SK-N-SH (cell line): ENCODE data around the gene ANKAR. TPM values are rescaled to one million over a fixed set of nuclear protein-coding genes. Genes with fewer than 3 reads are reported as not detected.

Experiments used
- CTCF ChIA-PET: fragments of 300-600, 350-600 bp; formaldehyde crosslinking; extraction: SDS; loops from one replicate; lab custom pipeline; 2021; lab: Yijun Ruan, JAX
- POLR2A ChIA-PET: fragments of 350-600 bp; sonication (Branson Sonifier 250); formaldehyde crosslinking; extraction: SDS; loops from one replicate; lab custom pipeline; 2020; ENCODE audit warnings: antibody characterized with exemption, inconsistent platforms; lab: Yijun Ruan, JAX
- DNase-seq: peaks from one replicate; pipeline ENCODE4 v3.0.0; 2012
- H2AFZ ChIP-seq: fragments of 200-600 bp; sonication (generic); 2 replicates; pipeline ENCODE4 v1.8.1; 2016; ENCODE audit warnings: antibody characterized with exemption, mild to moderate bottlenecking, low read depth
- H3F3A ChIP-seq: fragments of 200-600 bp; sonication (generic); replicated peaks from 2 replicates; pipeline ENCODE3; 2016; ENCODE audit warnings: antibody characterized with exemption, mild to moderate bottlenecking; ENCODE audit not compliant: insufficient read depth
- H3K27ac ChIP-seq, 2 experiments: fragments of 200-500 bp in 1 of 2; fragments of 200-600 bp in 1 of 2; sonication (Bioruptor generic) in 1 of 2; sonication (generic), shearing (Covaris generic) in 1 of 2; 2 replicates each; pipeline versions ENCODE4 v1.5.1 to v1.6.1; 2014 to 2016; ENCODE audit warnings: low read depth in 2 of 2, inconsistent platforms in 1 of 2, low read length in 1 of 2, mild to moderate bottlenecking in 1 of 2, mixed read lengths in 1 of 2
- H3K27me3 ChIP-seq: fragments of 200-600 bp; sonication (generic), shearing (Covaris generic); 2 replicates; pipeline ENCODE4 v1.6.1; 2016; ENCODE audit warnings: mixed run types; ENCODE audit not compliant: insufficient read depth
- H3K36me3 ChIP-seq, 2 experiments: fragments of 200-500 bp in 1 of 2; fragments of 200-600 bp in 1 of 2; sonication (Bioruptor generic) in 1 of 2; sonication (generic) in 1 of 2; replicated peaks in 1 of 2; 2 replicates each; pipeline versions ENCODE3 to v1.5.1; 2014 to 2016; ENCODE audit warnings: low read length in 1 of 2, mild to moderate bottlenecking in 1 of 2; ENCODE audit not compliant: insufficient read depth in 2 of 2, control insufficient read depth in 1 of 2
- H3K4me1 ChIP-seq, 2 experiments: fragments of 200-500 bp in 1 of 2; fragments of 200-600 bp in 1 of 2; sonication (Bioruptor generic) in 1 of 2; sonication (generic), shearing (Covaris generic) in 1 of 2; 2 replicates each; pipeline versions ENCODE4 v1.5.1 to v1.6.1; 2014 to 2016; ENCODE audit warnings: low read depth in 1 of 2, low read length in 1 of 2, mixed run types in 1 of 2; ENCODE audit not compliant: insufficient read depth in 2 of 2, control insufficient read depth in 1 of 2
- H3K4me2 ChIP-seq: fragments of 200-600 bp; sonication (generic), shearing (Covaris generic); 2 replicates; pipeline ENCODE4 v1.6.1; 2017; ENCODE audit warnings: mixed run types
- H3K4me3 ChIP-seq, 2 experiments: fragments of 200-500 bp in 1 of 2; fragments of 200-600 bp in 1 of 2; sonication (Bioruptor generic) in 1 of 2; sonication (generic), shearing (Covaris generic) in 1 of 2; 2 replicates each; pipeline versions ENCODE4 v1.5.1 to v1.8.1; 2014 to 2016; ENCODE audit warnings: low read depth in 2 of 2, inconsistent platforms in 1 of 2, low read length in 1 of 2, mild to moderate bottlenecking in 1 of 2, mixed read lengths in 1 of 2, moderate library complexity in 1 of 2
- H3K79me2 ChIP-seq: fragments of 200-600 bp; sonication (generic); 2 replicates; pipeline ENCODE4 v1.8.1; 2017; ENCODE audit warnings: mild to moderate bottlenecking; ENCODE audit not compliant: insufficient read depth
- H3K9ac ChIP-seq: fragments of 200-600 bp; sonication (generic); 2 replicates; pipeline ENCODE4 v1.6.1; 2017; ENCODE audit warnings: mixed run types
- H3K9me2 ChIP-seq: fragments of 200-600 bp; sonication (generic); 2 replicates; pipeline ENCODE4 v1.6.1; 2017; ENCODE audit warnings: mixed run types
- H3K9me3 ChIP-seq: fragments of 200-600 bp; sonication (generic); 2 replicates; pipeline ENCODE4 v1.6.1; 2017; ENCODE audit warnings: mixed run types, mild to moderate bottlenecking, moderate library complexity
- H4K20me1 ChIP-seq: fragments of 200-600 bp; sonication (generic); 2 replicates; pipeline ENCODE4 v1.6.1; 2017; ENCODE audit warnings: mild to moderate bottlenecking, mixed run types; ENCODE audit not compliant: insufficient read depth
- EZH2phosphoT487 ChIP-seq: fragments of 200-600 bp; sonication (generic); IDR thresholded peaks from 2 replicates; pipeline ENCODE4 v1.6.1; 2017; ENCODE audit warnings: low read depth, mixed run types, mild to moderate bottlenecking, antibody characterized with exemption, moderate library complexity, borderline replicate concordance
- FOXJ3 ChIP-seq: sonication (generic); formaldehyde crosslinking; IDR thresholded peaks from 2 replicates; pipeline ENCODE4 v1.5.1; 2020; ENCODE audit warnings: mild to moderate bottlenecking, missing genetic modification reagents
- FOXM1 ChIP-seq: IDR thresholded peaks from 2 replicates; pipeline ENCODE4 v1.4.0; 2012; ENCODE audit warnings: low read depth, mild to moderate bottlenecking
- JUND ChIP-seq: IDR thresholded peaks from 2 replicates; pipeline ENCODE4 v1.4.0; 2012
- MEF2A ChIP-seq: IDR thresholded peaks from 2 replicates; pipeline ENCODE4 v1.4.0; 2012; ENCODE audit warnings: low read depth, borderline replicate concordance
- MXI1 ChIP-seq: IDR thresholded peaks from 2 replicates; pipeline ENCODE4 v1.6.1; 2012; ENCODE audit warnings: mild to moderate bottlenecking, low read depth, low read length, improper control_type of control experiment
- POLR2AphosphoS5 ChIP-seq: IDR thresholded peaks from 2 replicates; pipeline ENCODE4 v1.6.1; 2012; ENCODE audit warnings: low read depth, low read length
- RAD21 ChIP-seq: IDR thresholded peaks from 2 replicates; pipeline ENCODE4 v1.6.1; 2012; ENCODE audit warnings: mild to moderate bottlenecking, low read length
- RFX5 ChIP-seq: IDR thresholded peaks from 2 replicates; pipeline ENCODE4 v1.6.1; 2012; ENCODE audit warnings: mild to moderate bottlenecking, improper control_type of control experiment, low read length
- SMC3 ChIP-seq: IDR thresholded peaks from 2 replicates; pipeline ENCODE4 v1.6.1; 2012; ENCODE audit warnings: low read depth, low read length, improper control_type of control experiment
- WGBS: methylation state at CpG from one replicate; pipeline ENCODE4 v1.1.6; 2017; ENCODE audit warnings: low lambda C conversion rate; 5-methylcytosine and 5-hydroxymethylcytosine counted together
- polyA plus RNA-seq, 3 experiments: library from polyadenylated mRNA; depleted of rRNA; stranded (reverse); fragments of >200 nt; gene quantifications; 2 replicates each; pipeline ENCODE4 v1.2.3, GENCODE V29; 2012
- TF ChIP-seq, protein P1 (sequence below): IDR thresholded peaks from 2 replicates; pipeline ENCODE4 v1.4.0; 2012; ENCODE audit warnings: low read depth
- TF ChIP-seq, protein P2 (sequence below): fragments of 150-350 bp; IDR thresholded peaks from 2 replicates; pipeline ENCODE4 v1.6.1; 2016; ENCODE audit warnings: mild to moderate bottlenecking, low read depth, low read length
- TF ChIP-seq, protein P3 (sequence below): IDR thresholded peaks from 2 replicates; pipeline ENCODE4 v1.4.0; 2012; ENCODE audit warnings: low read depth, borderline replicate concordance
- TF ChIP-seq, protein P4 (sequence below): IDR thresholded peaks from 2 replicates; pipeline ENCODE4; 2012

Gene ANKAR
- polyA plus RNA-seq, 1 of the 3 experiments (the other 2 are of a cell fraction) = 1.6 TPM

DNA sequence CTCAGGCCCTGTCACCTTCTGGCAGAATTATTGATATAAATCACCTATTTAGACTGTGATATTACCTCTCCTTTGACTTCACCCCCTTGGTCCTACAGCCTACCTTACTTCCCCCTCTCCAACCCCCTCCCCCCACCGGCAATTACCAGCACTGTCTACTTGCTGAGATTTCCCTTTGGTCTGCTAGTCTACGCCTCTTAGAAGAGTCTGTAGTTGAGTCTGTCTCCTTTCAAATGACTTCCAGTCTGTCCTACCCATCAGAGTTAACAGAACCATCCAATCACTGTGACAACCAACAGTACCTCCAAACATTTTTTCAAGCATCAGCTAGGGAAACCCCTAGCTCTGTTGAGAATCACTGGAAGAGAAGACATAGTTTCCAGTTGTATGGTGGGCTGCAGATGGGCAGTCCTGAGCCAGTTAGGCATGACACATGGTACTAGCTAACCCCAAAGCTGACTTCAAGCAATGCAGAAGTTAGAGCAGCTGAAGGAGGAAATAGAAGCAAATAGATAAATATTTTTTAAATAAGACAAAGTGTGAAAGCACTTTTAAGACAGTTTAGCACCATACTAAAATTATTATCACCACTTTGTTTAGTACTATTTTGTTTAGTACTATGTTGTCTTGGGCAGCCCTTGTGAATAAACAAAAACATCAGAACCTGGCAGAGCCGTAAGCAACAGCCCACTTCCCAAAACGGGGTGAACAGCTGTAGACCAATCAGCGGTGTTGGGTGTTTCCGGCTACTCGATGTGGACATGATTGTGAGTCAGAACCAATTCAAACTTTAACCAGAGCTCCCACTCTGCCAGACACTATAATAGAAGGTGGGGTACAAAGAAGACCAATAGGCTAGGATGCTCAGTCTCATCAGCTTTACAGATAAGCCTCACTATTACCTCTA is 15.9 kb upstream of the ANKAR start:
- Histone ChIP-seq H3K9me2 (no peaks in the 10 kb centered on the region), H4K20me1 (no peaks in the 10 kb centered on the region), H3K27ac (no peak overlapping the region), H3K9ac (no peak overlapping the region), H3F3A (no peaks in the 10 kb centered on the region), H3K4me3 (no peak overlapping the region), H3K79me2 (peaks cover 22% of the 10 kb centered on the region), H3K9me3 (no peaks in the 10 kb centered on the region), H2AFZ (no peak overlapping the region), H3K4me2 (no peak overlapping the region), H3K4me1 (peaks cover 0 to 6% of the 10 kb centered on the region in 2 experiments; a peak in 2 of 4 replicates), H3K27me3 (no peaks in the 10 kb centered on the region), H3K36me3 (peaks cover under 1% of the 10 kb centered on the region in 2 experiments)
- TF ChIP-seq, protein P1, sequence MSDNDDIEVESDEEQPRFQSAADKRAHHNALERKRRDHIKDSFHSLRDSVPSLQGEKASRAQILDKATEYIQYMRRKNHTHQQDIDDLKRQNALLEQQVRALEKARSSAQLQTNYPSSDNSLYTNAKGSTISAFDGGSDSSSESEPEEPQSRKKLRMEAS = no peak
- TF ChIP-seq MEF2A = no peak
- TF ChIP-seq RAD21 = no peak
- POLR2A ChIA-PET = no interaction called here
- no peak for DNase-seq
- CTCF ChIA-PET = interaction anchor here (0.6 to 4.9 kb wide), 7 partner anchors 15 to 530 kb away, joined by 3 to 60 read pairs (median 4); partner anchors contain the start of gene OSGEPL1
- 58% methylated on average over 7 of the region's 7 CpGs for WGBS

- WGBS = 24% methylated on average over 2 of the region's 2 CpGs
- POLR2A ChIA-PET = no interaction called here
- H3K9me2 ChIP-seq = no peaks in the 10 kb centered on the region
- peaks cover 7 to 11% of the 10 kb centered on the region in 2 experiments for H3K36me3 ChIP-seq
- no peaks in the 10 kb centered on the region for H4K20me1 ChIP-seq
- H3F3A ChIP-seq = no peaks in the 10 kb centered on the region
- H3K79me2 ChIP-seq = peaks cover 34% of the 10 kb centered on the region
- peaks cover 0 to 6% of the 10 kb centered on the region in 2 experiments; a peak in 3 of 4 replicates for H3K4me1 ChIP-seq
- no peak for TF ChIP-seq EZH2phosphoT487
- TF ChIP-seq, protein P2, sequence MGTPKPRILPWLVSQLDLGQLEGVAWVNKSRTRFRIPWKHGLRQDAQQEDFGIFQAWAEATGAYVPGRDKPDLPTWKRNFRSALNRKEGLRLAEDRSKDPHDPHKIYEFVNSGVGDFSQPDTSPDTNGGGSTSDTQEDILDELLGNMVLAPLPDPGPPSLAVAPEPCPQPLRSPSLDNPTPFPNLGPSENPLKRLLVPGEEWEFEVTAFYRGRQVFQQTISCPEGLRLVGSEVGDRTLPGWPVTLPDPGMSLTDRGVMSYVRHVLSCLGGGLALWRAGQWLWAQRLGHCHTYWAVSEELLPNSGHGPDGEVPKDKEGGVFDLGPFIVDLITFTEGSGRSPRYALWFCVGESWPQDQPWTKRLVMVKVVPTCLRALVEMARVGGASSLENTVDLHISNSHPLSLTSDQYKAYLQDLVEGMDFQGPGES = no peak
- TF ChIP-seq, protein P3, sequence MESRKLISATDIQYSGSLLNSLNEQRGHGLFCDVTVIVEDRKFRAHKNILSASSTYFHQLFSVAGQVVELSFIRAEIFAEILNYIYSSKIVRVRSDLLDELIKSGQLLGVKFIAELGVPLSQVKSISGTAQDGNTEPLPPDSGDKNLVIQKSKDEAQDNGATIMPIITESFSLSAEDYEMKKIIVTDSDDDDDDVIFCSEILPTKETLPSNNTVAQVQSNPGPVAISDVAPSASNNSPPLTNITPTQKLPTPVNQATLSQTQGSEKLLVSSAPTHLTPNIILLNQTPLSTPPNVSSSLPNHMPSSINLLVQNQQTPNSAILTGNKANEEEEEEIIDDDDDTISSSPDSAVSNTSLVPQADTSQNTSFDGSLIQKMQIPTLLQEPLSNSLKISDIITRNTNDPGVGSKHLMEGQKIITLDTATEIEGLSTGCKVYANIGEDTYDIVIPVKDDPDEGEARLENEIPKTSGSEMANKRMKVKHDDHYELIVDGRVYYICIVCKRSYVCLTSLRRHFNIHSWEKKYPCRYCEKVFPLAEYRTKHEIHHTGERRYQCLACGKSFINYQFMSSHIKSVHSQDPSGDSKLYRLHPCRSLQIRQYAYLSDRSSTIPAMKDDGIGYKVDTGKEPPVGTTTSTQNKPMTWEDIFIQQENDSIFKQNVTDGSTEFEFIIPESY = no peak
- TF ChIP-seq MXI1 = no peak
- TF ChIP-seq, protein P4, sequence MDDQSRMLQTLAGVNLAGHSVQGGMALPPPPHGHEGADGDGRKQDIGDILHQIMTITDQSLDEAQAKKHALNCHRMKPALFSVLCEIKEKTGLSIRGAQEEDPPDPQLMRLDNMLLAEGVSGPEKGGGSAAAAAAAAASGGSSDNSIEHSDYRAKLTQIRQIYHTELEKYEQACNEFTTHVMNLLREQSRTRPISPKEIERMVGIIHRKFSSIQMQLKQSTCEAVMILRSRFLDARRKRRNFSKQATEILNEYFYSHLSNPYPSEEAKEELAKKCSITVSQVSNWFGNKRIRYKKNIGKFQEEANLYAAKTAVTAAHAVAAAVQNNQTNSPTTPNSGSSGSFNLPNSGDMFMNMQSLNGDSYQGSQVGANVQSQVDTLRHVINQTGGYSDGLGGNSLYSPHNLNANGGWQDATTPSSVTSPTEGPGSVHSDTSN = no peak
- no peak for TF ChIP-seq FOXM1
- TF ChIP-seq, protein P1 = no peak
- TF ChIP-seq MEF2A = no peak
- no peak for TF ChIP-seq FOXJ3 (CRISPR knock-in tag)
- no peak for TF ChIP-seq POLR2AphosphoS5
- TF ChIP-seq JUND = no peak
- TF ChIP-seq SMC3 = no peak
- TF ChIP-seq RFX5 = no peak
- TF ChIP-seq, all 33 proteins: peak for 0
- H3K4me2 ChIP-seq = no peak overlapping the region
- H3K9me3 ChIP-seq = no peaks in the 10 kb centered on the region
- H2AFZ ChIP-seq = peak overlapping the region; percentile 54; the same call in 1 of the 2 replicates
- CTCF ChIA-PET = interaction anchor here (0.6 to 6.5 kb wide), 10 partner anchors 9 to 529 kb away, joined by 3 to 99 read pairs (median 6); partner anchors contain the start of genes ANKAR and OSGEPL1
- no peak overlapping the region for H3K4me3 ChIP-seq
- H3K9ac ChIP-seq = no peak overlapping the region
- H3K27ac ChIP-seq = no peak overlapping the region
- no peaks in the 10 kb centered on the region for H3K27me3 ChIP-seq
- DNase-seq = no peak
These were observed 14.7 kb upstream of the ANKAR start for GRCh38 chr2:189659734-189660133.
